ENCODE measurements around the gene BRF1. TPM values are rescaled to one million over a fixed set of nuclear protein-coding genes. Genes with fewer than 3 reads are reported as not detected.

Gene BRF1
- total and polyA plus RNA-seq, 3 donors from 2014 or later = 30.3 to 112 (median 95.3) TPM

DNA sequence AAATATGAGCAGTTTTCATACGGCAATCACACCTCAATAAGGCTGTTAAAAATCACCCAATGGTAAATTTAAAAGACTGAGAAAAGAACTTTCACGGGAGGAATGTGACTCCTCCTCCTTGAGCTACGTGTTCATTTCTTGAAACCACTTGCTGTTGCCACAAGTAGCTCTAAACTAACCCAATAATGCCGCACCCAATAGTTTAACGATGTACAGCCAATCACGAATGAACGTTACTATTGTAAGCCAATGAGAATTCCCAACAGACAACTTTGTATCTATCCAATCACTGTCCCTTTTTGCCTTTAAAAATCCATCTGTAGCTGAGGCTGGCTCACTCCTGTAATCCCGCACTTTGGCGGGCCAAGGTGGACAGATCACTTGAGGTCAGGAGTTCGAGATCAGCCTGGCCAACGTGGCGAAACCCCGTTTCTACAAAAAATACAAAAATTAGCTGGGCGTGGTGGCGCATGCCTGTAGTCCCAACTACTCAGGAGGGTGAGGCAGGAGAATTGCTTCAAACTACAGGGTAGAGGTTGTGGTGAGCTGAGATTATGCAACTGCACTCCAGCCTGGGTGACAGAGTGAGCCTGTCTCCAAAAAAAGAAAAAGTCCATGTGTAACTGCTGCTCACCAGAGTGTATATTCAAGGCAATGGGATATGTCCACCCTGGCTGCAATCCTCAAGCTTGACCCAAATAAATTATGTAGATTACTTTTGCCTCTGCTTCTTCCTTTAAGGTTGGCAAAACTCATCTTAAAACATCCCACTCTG, 76.8 kb downstream of the BRF1 start:
- Histone ChIP-seq H3K27ac (no peak overlapping the region), H3K4me1 (no peaks in the 10 kb centered on the region), H3K27me3 (no peaks in the 10 kb centered on the region), H3K9me3 (no peaks in the 10 kb centered on the region), H3K36me3 (ENCODE audit: low read depth, missing control alignments) (no peaks in the 10 kb centered on the region), H3K4me3 (no peak overlapping the region)
- WGBS, 2 donors = 94% methylated on average over 15 of the region's 15 CpGs
- TF ChIP-seq POLR2A (IDR thresholded peaks at IDR 0.05) (no peak), CTCF (IDR thresholded peaks at IDR 0.05) (no peak)
- DNase-seq = no peak
- intact Hi-C loops (cut with DNase I; ENCODE audit: low total_unique reads) = no loop called here

GRCh38 chr14:105223260-105223659, 77.5 kb downstream of the BRF1 start:
- no peaks in the 10 kb centered on the region for H3K36me3 ChIP-seq (ENCODE audit: low read depth, missing control alignments)
- H3K9me3 ChIP-seq = no peaks in the 10 kb centered on the region
- H3K27me3 ChIP-seq = no peaks in the 10 kb centered on the region
- intact Hi-C loops (cut with DNase I; ENCODE audit: low total_unique reads) = no loop called here
- no peaks in the 10 kb centered on the region for H3K4me1 ChIP-seq
- 88 to 96% methylated on average over 16 of the region's 16 CpGs for WGBS, 2 donors
- no peak overlapping the region for H3K4me3 ChIP-seq
- TF ChIP-seq POLR2A (IDR thresholded peaks at IDR 0.05) = no peak
- no peak for TF ChIP-seq CTCF (IDR thresholded peaks at IDR 0.05)
- no peak overlapping the region for H3K27ac ChIP-seq
- DNase-seq = no peak

DNA sequence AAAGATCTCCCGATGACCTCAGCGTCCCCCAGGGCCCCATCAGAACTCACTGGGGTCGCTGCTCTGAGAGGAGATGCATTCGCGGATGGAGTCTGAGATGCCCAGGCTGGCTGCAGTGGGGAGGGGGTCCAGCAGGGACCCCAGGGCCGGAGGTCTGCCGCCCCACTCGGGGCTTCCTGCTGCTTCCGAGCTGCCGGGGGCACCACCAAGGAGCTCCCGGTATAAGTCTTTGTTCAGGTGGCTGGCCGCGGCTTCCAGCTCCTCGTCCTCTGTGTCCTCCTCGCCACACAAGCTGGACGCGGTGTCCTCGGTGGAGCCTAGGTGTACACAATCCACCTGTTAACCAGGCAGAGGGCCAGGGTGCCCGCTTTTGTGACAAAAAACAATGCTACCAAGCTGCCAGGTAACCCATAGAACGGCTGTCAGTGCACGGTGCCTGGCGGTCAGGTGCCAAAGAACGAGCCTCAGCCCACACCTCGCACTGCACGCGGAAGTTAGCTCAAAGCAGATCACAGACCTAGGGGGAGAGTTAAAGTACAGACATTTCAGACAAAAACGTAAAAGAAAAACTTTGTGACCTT, 79.1 kb downstream of the BRF1 start:
- 87 to 90% methylated on average over 12 to 27 of the region's 27 CpGs for WGBS, 2 donors
- intact Hi-C loops (cut with DNase I; ENCODE audit: low total_unique reads) = no loop called here
- H3K4me1 ChIP-seq = no peaks in the 10 kb centered on the region
- DNase-seq = no peak
- no peaks in the 10 kb centered on the region for H3K27me3 ChIP-seq
- H3K27ac ChIP-seq = no peak overlapping the region
- TF ChIP-seq POLR2A (IDR thresholded peaks at IDR 0.05) (no peak), CTCF (IDR thresholded peaks at IDR 0.05) (no peak)
- H3K36me3 ChIP-seq (ENCODE audit: low read depth, missing control alignments) = no peaks in the 10 kb centered on the region
- no peaks in the 10 kb centered on the region for H3K9me3 ChIP-seq
- no peak overlapping the region for H3K4me3 ChIP-seq

DNA sequence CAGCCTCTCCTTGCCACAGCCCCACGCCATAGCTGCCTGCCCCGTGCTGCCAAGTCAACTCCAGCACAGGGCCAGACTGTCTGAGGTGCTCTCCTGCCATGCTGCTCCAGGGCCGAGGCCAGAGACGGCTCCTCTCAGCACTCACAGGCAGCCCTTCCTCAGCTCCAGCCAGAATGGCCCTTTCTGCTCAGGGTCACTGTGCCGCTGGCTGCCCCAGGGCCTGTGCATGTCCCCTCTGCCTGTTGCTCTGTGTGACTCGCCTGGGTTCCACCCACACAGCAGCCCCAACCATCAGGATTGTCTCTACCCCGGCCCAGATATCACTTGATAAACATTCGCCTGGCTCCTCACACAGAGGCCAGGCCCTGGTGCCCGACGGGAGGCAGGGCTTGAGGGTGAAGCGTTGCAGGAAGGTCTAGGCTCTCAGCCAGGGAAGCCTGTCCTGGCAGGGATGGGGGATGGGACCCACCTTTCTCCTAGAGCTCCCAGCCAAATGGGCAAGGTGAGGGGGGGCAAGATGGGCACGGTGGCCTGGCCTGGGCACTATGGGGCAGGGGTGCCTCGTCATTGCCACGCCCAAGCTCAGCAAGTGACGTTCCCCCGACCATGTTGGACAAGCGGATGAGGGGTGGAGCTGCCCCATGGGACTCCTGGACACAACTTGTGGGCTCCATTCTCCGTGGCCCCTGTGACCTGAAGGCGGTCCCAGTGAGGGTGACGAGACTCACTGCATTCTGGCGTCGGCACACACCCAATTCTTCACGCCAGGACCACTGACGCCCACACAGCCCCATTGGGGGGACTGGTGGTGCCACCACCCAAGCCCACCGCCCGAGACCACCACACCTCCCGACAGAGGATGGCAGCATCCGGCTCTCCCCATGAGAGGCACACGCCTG, 79.9 kb downstream of the BRF1 start:
- H3K27ac ChIP-seq = no peak overlapping the region
- WGBS, 2 donors = 91 to 100% methylated on average over 2 to 29 of the region's 29 CpGs

More for the DNA sequence above, 79.9 kb downstream of the BRF1 start:
- Histone ChIP-seq H3K36me3 (ENCODE audit: low read depth, missing control alignments) (no peaks in the 10 kb centered on the region), H3K9me3 (no peaks in the 10 kb centered on the region), H3K4me3 (no peak overlapping the region), H3K27me3 (no peaks in the 10 kb centered on the region), H3K4me1 (no peaks in the 10 kb centered on the region)
- no peak for TF ChIP-seq CTCF (IDR thresholded peaks at IDR 0.05)
- TF ChIP-seq POLR2A (IDR thresholded peaks at IDR 0.05) = no peak
- intact Hi-C loops (cut with DNase I; ENCODE audit: low total_unique reads) = no loop called here
- no peak for DNase-seq

Data from testis (tissue), 3 donors.